Measurements from ENCODE around the gene BRD3OS. TPM values are rescaled to one million over a fixed set of nuclear protein-coding genes. Genes with fewer than 3 reads are reported as not detected.

Gene BRD3OS
- total and polyA plus RNA-seq, 2 of the 4 experiments (the other 2 are of a cell fraction), result 15.8 to 20.7 TPM

DNA sequence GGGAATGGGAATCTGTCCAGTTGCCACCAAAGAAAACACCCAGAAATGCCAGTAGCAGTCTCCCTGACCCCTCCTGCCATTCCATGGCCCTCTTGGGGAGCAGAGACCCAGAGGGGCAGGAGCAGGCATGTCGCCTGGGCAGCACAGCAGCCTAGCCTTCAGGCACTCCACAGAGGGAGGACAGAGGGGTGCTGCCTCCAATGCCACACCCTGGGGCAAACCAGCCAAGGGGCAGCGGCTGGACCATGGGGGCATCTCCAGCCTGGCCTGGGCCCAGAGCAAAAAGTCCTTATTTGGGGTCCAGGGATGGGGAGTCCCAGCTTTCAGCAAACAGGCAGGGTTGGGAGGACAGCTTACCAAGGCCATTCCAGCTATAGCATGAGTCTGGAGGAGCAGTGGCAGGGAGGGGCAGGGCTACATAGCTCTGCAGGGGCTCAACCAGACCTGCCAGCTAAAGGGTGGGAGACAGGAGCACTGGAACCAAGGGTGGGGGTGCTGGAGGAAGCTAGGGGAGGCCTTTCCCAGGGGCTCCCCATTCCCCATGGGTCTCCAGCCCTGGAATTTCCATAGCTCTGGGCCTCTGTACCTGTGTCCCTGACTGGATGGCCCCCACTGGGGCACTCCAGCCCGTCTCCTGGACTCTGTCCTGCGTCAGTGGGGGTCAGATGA, 35.9 kb downstream of the BRD3OS start:
- H3K23ac ChIP-seq (ENCODE audit: low read depth, low read length), result no peak overlapping the region
- peaks cover 19% of the 10 kb centered on the region; the same call in 1 of the 2 replicates for H3K9me1 ChIP-seq (ENCODE audit: insufficient read depth, low read length)
- no peak overlapping the region for H2AK5ac ChIP-seq (ENCODE audit: low read depth, low read length)
- no peaks in the 10 kb centered on the region for H3K9me3 ChIP-seq (ENCODE audit: control insufficient read depth, insufficient read depth, low read length)
- H3K18ac ChIP-seq (ENCODE audit: low read depth, low read length), result no peak overlapping the region
- no peak overlapping the region for H4K91ac ChIP-seq (ENCODE audit: insufficient read depth, low read depth, low read length)
- H2BK5ac ChIP-seq (ENCODE audit: low read depth, low read length, poor library complexity, severe bottlenecking), result no peak overlapping the region
- H2BK15ac ChIP-seq (ENCODE audit: low read depth, low read length), result no peak overlapping the region
- H4K8ac ChIP-seq (ENCODE audit: low read depth in 2 of 2, low read length in 2 of 2), result no peak overlapping the region
- TF ChIP-seq, protein P1, sequence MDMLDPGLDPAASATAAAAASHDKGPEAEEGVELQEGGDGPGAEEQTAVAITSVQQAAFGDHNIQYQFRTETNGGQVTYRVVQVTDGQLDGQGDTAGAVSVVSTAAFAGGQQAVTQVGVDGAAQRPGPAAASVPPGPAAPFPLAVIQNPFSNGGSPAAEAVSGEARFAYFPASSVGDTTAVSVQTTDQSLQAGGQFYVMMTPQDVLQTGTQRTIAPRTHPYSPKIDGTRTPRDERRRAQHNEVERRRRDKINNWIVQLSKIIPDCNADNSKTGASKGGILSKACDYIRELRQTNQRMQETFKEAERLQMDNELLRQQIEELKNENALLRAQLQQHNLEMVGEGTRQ (IDR thresholded peaks at IDR 0.05; ENCODE audit: low read depth, low read length), result no peak
- TF ChIP-seq BHLHE40 (IDR thresholded peaks at IDR 0.05; ENCODE audit: low read depth, low read length) (no peak), CHD1 (IDR thresholded peaks at IDR 0.05; ENCODE audit: low read depth, low read length) (no peak), MXI1 (IDR thresholded peaks at IDR 0.05; ENCODE audit: borderline replicate concordance, low read depth, low read length) (no peak), MAZ (IDR thresholded peaks at IDR 0.05; ENCODE audit: borderline replicate concordance, low read depth, low read length) (no peak), RCOR1 (IDR thresholded peaks at IDR 0.05; ENCODE audit: insufficient replicate concordance, low read length) (no peak), SMC3 (IDR thresholded peaks at IDR 0.05; ENCODE audit: low read depth, low read length) (no peak), POLR2A (IDR thresholded peaks at IDR 0.05; ENCODE audit: low read depth, low read length) (no peak), NFE2L2 (IDR thresholded peaks at IDR 0.05; ENCODE audit: low read depth, low read length) (no peak), RFX5 (IDR thresholded peaks at IDR 0.05; ENCODE audit: low read depth, low read length) (no peak), MAFK (IDR thresholded peaks at IDR 0.05; ENCODE audit: low read depth, low read length) (no peak), RAD21 (IDR thresholded peaks at IDR 0.05; ENCODE audit: low read length) (no peak), FOS (IDR thresholded peaks at IDR 0.05; ENCODE audit: low read depth, low read length) (no peak), CEBPB (IDR thresholded peaks at IDR 0.05; ENCODE audit: low read depth, low read length) (no peak)
- TF ChIP-seq, protein P2, sequence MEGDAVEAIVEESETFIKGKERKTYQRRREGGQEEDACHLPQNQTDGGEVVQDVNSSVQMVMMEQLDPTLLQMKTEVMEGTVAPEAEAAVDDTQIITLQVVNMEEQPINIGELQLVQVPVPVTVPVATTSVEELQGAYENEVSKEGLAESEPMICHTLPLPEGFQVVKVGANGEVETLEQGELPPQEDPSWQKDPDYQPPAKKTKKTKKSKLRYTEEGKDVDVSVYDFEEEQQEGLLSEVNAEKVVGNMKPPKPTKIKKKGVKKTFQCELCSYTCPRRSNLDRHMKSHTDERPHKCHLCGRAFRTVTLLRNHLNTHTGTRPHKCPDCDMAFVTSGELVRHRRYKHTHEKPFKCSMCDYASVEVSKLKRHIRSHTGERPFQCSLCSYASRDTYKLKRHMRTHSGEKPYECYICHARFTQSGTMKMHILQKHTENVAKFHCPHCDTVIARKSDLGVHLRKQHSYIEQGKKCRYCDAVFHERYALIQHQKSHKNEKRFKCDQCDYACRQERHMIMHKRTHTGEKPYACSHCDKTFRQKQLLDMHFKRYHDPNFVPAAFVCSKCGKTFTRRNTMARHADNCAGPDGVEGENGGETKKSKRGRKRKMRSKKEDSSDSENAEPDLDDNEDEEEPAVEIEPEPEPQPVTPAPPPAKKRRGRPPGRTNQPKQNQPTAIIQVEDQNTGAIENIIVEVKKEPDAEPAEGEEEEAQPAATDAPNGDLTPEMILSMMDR (conservative IDR thresholded peaks at IDR 0.05; ENCODE audit: low read depth, low read length), result no peak
- TF ChIP-seq, protein P3, sequence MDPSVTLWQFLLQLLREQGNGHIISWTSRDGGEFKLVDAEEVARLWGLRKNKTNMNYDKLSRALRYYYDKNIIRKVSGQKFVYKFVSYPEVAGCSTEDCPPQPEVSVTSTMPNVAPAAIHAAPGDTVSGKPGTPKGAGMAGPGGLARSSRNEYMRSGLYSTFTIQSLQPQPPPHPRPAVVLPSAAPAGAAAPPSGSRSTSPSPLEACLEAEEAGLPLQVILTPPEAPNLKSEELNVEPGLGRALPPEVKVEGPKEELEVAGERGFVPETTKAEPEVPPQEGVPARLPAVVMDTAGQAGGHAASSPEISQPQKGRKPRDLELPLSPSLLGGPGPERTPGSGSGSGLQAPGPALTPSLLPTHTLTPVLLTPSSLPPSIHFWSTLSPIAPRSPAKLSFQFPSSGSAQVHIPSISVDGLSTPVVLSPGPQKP (IDR thresholded peaks at IDR 0.05; ENCODE audit: borderline replicate concordance, low read depth, low read length), result no peak
- H3K36me3 ChIP-seq (ENCODE audit: control insufficient read depth, insufficient read depth, low read length), result peaks cover 3% of the 10 kb centered on the region; the same call in 1 of the 2 replicates
- no peak overlapping the region for H2AFZ ChIP-seq (replicated peaks; ENCODE audit: low read length, poor library complexity)
- H3K27me3 ChIP-seq (ENCODE audit: control insufficient read depth, insufficient read depth, low read length), result no peaks in the 10 kb centered on the region
- no peak overlapping the region for H3K27ac ChIP-seq (ENCODE audit: insufficient read depth, low read length)
- no peak overlapping the region for H2AK9ac ChIP-seq (replicated peaks; ENCODE audit: low read depth, low read length, poor library complexity)
- no peak for DNase-seq
- H4K5ac ChIP-seq (ENCODE audit: low read depth, low read length), result no peak overlapping the region
- no peak overlapping the region for H3K56ac ChIP-seq (ENCODE audit: extremely low read depth, insufficient read depth, low read length)
- peaks cover 35 to 98% of the 10 kb centered on the region in 2 experiments for H3K79me1 ChIP-seq (ENCODE audit: low read depth in 1 of 2, low read length in 2 of 2)
- H3K14ac ChIP-seq (replicated peaks; ENCODE audit: low read depth, low read length), result no peak overlapping the region
- H3K4me2 ChIP-seq (ENCODE audit: low read depth, low read length), result no peak overlapping the region
- H3K4me3 ChIP-seq (ENCODE audit: insufficient read depth, low read depth, low read length), result no peak overlapping the region
- 94% methylated on average over 2 of the region's 4 CpGs; no CpG with 5 or more reads in 1 of the 2 experiments for WGBS, 2 experiments (ENCODE audit: extremely low coverage in 2 of 2, insufficient read length in 1 of 2)
- H4K20me1 ChIP-seq (ENCODE audit: insufficient read depth, low read length), result peaks cover 99% of the 10 kb centered on the region
- in situ Hi-C loops (cut with MboI; ENCODE audit: low sequenced_read_pairs), result no loop called here
- H3K9ac ChIP-seq (ENCODE audit: low read depth, low read length), result no peak overlapping the region
- peaks cover 18% of the 10 kb centered on the region for H3K4me1 ChIP-seq (ENCODE audit: control insufficient read depth, insufficient read depth, low read length)
- dilution Hi-C loops (cut with HindIII; ENCODE audit: low sequenced_read_pairs, unreplicated experiment), result no loop called here
- no peak overlapping the region for H2BK120ac ChIP-seq (ENCODE audit: low read depth, low read length)
- POLR2A ChIA-PET (ENCODE audit: unreplicated experiment), result no interaction called here
- no peak overlapping the region for H3K4ac ChIP-seq (ENCODE audit: low read depth, low read length)
- CTCF ChIA-PET, result no interaction called here
- intact Hi-C loops (cut with micrococcal nuclease), result loop anchor here (10.0 kb wide), 2 partner anchors 264 to 384 kb away; partner anchors contain the start of gene RXRA
- no peak overlapping the region for H2BK20ac ChIP-seq (ENCODE audit: low read depth, low read length)
- ATAC-seq (ENCODE audit: low read depth), result no peak
- no TSS peak for BruUV-seq (replicated peaks)
